SK-N-SH (cell line): Measurements from ENCODE around the gene LDLRAP1.

ENCODE experiments used
- EP300 ChIP-seq, 2 experiments: IDR thresholded peaks; 2 replicates each; pipeline versions ENCODE4 v1.4.0 to v1.6.1; 2012; ENCODE audit warnings: borderline replicate concordance in 1 of 2, low read depth in 1 of 2, low read length in 1 of 2
- GATA2 ChIP-seq: sonication (generic); formaldehyde crosslinking; IDR thresholded peaks from 2 replicates; pipeline ENCODE4 v1.5.0; 2020; ENCODE audit warnings: mild to moderate bottlenecking, missing genetic modification reagents
- SIN3A ChIP-seq: IDR thresholded peaks from 2 replicates; pipeline ENCODE4 v1.6.1; 2012; ENCODE audit warnings: low read depth, mild to moderate bottlenecking, low read length, moderate library complexity, borderline replicate concordance
- TF ChIP-seq, protein P1 (sequence below): fragments of 200-600 bp; sonication (generic); IDR thresholded peaks from 2 replicates; pipeline ENCODE4 v1.6.1; 2017; ENCODE audit warnings: antibody characterized with exemption, mild to moderate bottlenecking, moderate library complexity

DNA sequence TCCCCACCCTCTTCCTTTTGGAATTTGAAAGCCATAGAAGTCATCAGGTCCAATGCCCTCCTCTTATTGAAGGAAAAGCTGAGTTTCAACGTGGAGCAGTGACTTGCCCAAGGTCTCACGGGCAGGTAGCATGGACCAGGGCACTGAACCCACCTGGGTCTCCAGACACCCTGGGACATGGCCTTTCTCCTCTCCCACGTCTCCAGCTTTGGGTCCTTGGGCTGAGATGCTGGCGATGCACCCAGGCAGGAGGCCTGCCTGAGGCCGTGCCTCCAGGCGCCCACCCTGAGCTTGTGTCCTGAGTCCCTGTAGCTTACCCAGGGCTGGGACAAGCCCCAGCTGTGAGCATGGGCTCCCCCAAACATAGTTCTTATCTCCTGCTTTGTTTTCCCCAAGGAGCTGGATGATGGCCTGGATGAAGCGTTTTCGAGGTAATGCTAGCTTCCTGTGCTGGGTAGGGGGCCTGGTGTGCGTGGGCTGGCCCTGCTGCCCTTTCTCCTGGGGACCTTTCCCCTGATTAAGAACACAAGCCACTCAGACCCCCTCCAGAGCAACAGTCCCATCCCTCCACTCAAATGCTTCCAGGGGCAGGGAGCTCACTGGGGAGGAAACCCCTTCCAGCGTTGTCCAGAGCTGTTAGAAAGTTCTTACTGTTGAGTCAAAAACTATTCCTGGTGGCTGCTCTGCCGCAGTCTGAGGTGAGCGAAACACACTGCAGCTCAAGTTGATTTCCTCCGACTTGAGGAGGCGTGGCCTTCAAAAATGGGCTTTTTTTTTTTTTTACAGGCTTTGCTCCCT is 21.6 kb downstream of the LDLRAP1 start:
- TF ChIP-seq, protein P1, sequence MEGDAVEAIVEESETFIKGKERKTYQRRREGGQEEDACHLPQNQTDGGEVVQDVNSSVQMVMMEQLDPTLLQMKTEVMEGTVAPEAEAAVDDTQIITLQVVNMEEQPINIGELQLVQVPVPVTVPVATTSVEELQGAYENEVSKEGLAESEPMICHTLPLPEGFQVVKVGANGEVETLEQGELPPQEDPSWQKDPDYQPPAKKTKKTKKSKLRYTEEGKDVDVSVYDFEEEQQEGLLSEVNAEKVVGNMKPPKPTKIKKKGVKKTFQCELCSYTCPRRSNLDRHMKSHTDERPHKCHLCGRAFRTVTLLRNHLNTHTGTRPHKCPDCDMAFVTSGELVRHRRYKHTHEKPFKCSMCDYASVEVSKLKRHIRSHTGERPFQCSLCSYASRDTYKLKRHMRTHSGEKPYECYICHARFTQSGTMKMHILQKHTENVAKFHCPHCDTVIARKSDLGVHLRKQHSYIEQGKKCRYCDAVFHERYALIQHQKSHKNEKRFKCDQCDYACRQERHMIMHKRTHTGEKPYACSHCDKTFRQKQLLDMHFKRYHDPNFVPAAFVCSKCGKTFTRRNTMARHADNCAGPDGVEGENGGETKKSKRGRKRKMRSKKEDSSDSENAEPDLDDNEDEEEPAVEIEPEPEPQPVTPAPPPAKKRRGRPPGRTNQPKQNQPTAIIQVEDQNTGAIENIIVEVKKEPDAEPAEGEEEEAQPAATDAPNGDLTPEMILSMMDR: no peak
- TF ChIP-seq SIN3A (no peak), GATA2 (CRISPR knock-in tag) (no peak), EP300 (IDR thresholded peaks at IDR 0.05; ENCODE audit: borderline replicate concordance in 1 of 2, low read depth in 1 of 2, low read length in 1 of 2) (no peak)
